ENCODE measurements around the gene ITGA8. TPM values are rescaled to one million over a fixed set of nuclear protein-coding genes. Genes with fewer than 3 reads are reported as not detected.
"Not testable (repeated sequence)": the region's sequence is repeated elsewhere in the genome, so short reads cannot be mapped to it uniquely, and the experiment has no call there.

Gene ITGA8
- total RNA-seq, 1 experiment from 2014 or later = 17.2 TPM

DNA sequence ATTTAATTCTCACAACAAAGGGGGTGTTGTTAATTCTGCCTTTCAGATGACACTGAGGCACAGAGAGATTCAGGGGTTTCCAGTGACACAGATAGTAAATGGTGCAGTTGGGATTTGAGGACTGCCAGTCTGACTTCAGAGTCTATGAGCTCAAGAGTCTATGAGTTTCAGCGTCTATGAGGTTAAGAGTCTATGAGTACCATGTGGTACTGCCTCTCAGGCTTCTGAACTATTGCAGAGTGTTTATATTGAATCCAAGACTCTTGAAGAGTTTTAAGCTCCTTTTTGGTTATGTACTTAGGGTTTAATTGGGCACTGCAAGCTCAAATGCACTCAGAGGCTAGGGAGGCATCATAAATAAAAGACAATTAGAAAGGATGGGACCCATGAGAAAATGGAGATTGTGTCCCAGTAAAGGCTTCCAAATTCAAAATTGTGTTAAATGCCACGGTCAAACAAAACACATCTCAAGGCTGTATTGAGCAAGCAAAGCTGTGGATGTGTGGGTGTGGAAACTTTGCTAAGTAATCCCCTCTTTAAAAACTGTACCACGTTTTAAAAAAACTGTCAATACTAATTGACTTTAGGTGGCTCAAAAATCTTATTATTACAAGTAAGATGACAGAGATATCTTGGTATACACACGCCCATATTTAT is 224.7 kb downstream of the ITGA8 start:
- no peak for DNase-seq (ENCODE audit: low spot score)

DNA sequence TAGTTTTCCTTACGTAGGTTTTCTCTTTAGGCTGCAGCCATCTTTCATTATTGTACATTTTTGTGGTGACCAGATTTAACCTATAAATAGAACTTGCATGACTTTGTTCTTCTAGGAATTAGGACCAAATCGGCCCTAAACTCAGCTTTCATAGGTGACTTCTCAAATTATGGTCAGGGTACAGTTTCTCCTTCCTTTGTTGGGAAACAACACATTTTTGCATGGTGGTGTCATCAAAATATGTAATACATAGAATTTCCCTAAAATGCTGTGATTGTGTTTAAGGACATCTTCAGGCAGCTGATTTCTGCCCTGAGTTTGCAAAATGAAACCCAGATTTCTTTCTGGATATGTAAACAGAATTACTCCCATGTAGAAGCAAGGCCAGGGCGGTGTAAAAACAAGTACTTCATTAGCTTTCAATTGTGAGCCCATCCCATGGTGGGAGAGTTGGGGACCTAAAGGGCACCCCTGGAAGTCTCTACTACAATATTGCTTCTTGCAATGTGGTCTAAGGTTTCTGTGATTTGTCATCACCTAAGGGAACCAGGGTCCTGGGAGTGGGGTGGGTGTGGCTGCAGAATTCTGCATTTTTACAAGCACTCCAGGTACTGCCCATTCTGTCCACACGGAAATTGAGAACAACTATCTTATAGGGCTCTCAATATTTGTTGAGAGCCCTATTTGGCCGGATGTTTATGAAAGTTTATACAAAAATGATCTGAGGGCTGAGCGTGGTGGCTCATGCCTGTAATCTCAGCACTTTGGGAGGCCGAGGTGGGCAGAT is 227.7 kb downstream of the ITGA8 start:
- DNase-seq (ENCODE audit: low spot score) = no peak

DNA sequence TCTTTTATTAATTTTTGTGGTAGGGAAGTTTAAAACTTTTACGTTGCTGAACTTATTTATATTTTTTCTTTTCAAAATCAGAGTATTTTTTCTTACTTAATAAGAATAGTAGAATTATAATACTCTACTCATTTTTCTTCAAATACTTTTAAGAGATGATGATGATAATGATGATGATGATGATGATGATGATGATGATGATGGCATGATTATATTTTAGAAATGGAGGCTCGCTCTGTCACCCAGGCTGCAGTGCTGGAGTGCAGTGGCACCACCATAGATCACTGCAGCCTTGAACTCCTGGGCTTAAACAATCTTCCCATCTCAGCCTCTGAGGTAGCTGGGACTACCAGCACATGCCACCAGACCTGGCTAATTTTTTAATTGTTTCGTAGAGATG is 230.3 kb downstream of the ITGA8 start:
- no peak for DNase-seq (ENCODE audit: low spot score)

DNA sequence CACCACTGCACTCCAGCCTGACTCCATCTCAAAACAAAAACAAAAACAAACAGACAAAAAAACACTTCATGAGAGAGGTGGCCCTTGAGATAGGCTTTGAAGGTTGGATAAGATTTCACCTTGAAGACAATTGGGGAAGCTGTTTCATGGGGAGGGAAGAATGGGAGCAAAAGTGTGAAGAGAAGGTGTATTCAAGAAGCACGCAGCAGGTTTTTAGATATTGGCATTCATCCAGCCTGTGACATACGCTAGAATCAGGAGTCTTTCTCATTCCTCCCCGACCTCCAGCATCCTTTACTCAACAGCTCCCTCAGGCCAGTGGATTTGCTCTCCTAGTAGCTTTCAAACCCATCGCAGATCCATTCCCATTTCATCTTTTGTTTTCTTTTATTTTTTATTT is 232.3 kb downstream of the ITGA8 start:
- no peak for DNase-seq (ENCODE audit: low spot score)

DNA sequence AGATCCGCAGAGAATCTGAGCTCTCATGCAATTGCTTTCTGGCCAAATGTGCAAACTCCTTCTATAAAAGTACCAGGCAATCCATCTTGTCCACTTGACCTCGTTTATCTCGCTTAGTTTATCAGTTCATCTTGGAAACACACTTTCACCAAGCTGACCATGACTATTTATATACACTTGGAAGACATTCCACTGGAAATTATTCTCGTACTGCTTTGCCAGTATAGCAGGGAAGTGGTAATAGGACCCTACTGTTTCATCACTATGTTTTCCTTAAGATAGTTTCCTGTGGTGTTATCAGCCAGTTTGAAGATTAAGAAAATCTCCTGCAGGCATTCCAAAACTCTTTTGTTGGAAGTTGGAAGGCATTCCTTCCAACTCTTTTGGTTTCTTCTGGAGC is 233.3 kb downstream of the ITGA8 start:
- peak; percentile 19 for DNase-seq (ENCODE audit: low spot score)

DNA sequence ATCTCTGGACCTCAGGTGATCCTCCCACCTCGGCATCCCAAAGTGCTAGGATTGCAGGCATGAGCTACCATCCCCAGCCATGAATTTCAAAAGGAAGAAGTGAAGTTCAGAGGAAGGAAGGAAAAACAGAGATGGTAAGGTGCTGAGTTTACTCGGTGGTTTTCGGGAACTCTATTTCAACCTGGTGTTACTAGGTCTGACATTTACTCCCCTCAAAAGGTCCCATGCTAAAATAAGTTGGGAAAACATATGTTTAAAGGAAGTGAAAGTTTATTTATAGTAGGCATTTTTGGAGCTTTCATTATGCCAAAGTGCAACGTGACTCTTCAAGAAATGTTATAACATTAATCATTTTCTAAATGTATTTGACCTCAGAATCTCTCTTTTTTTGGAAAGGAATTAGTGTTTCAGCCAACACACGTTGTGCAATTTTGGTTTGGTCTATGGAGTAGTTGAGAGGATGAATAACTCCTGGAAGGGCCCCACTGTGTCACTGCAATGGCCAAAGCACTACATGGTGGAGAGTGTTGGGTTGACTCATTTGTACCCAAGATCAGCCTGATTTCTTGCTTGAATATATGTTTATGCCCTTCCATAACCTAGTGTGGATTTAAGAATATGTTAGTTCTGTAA is 233.9 kb downstream of the ITGA8 start:
- peak; percentile 4 for DNase-seq (ENCODE audit: low spot score)

DNA sequence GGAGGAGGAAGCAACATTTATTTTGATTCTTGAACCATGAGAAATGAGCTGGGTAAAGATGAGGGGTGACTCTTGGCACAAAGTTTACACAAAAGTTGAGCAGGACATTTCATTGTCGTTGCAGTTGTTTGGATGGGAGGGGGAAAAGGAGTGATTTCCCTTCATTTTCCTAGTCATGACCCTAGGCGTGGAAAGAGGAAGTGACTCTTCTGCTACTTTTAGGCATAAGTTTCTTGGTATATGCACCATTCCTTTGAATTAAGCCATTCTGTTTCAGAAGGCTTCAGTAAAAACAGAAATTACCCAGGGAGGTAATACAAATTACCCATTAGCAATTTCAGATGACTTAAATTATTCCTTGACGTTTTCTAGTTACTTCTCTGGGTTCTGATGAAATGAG is 234.7 kb downstream of the ITGA8 start:
- no peak for DNase-seq (ENCODE audit: low spot score)

DNA sequence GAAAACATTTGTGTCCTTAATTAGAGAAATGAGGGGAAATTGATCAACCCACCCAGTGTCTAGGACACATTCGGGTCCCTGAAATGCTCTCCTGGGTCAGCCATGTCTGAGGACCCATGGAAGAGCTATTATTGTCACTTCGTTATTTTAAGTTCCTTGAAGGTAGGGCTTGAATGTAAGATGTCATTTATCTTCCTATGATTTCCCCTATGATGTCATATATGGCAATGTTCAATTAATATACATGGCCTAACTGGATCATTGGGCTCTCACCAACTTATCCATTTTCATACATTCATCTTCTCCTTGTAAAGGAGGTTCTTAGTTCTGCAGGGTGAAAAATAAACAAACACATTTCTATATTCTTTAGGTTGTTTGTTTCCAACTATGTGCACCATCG is 235.6 kb downstream of the ITGA8 start:
- DNase-seq (ENCODE audit: low spot score) = no peak

DNA sequence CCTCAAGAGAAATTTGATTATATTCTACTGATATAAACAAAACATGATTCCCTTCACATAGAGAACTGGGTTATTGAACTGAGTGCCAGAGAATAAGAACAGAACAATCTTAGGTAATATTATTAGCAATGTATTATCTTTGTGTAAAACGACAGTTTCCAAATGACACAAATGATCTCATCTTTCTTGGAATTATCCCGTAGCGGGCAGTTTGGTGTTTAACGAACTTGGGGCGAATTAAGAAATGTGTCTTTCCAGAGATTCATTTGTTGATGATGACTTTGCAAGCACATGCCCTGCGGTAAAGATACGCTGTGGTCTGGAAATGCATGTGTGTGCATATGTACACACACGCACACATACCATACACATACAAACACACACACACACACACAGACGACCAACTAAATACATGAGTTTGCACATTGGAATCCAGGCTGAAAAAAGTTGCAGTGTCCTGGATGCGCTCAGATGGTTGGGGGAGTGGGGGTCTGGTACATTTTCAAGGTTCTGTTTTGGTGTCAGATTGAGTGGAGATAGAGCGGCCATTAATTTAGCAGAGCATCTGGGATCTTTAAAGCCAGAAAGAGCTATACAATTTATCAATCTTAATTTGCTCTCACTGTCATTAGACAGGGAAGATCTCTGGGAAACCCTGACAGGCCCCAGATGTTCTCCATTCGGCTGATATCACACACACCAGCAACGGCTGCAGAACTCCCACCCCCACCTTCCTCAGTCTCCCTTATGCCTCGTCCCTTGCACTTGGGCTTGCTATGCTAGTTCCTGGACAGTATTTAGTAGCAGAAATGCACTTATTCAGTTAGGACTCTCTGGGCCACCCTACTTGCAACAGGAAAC is 236.3 kb downstream of the ITGA8 start:
- no peak for DNase-seq (ENCODE audit: low spot score)

DNA sequence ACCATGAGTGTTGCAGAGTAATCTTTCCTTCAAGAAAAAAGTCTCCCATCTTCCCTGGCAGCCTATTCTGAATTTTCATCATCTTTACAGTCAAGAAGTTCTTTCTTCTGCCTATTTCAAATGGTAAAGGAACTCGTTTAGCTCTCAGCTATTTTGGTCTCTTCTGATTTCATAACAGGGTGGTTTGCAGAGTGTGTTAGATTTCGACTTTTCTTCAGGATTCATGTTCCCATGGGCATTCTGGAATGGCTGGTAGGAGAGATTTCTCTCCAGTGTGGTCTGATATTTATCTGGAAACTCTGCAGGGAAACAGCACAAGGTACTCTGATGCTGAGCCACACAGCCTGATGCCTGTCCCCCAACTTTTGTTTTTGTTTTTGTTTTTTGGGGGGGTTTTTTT is 237.6 kb downstream of the ITGA8 start:
- DNase-seq (ENCODE audit: low spot score) = no peak

DNA sequence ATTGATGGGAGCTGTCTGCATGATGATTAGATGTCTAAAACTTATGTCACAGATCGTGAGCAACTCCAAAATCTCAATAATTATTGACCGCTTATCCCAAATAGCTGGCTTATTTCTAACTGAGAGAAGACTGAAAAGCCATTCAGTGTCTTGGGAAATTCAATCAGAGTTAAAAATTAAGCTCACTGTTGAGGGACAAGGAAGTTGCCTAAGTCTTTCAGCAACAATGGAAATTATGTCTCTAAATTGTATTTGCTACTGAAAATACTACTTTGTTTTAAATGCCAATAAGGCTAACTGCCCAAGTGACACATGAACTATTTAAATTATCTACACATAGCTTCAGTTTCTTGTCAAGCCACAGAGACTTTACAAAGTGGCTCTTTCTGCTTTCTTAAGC is 240.8 kb downstream of the ITGA8 start:
- DNase-seq (ENCODE audit: low spot score) = no peak

DNA sequence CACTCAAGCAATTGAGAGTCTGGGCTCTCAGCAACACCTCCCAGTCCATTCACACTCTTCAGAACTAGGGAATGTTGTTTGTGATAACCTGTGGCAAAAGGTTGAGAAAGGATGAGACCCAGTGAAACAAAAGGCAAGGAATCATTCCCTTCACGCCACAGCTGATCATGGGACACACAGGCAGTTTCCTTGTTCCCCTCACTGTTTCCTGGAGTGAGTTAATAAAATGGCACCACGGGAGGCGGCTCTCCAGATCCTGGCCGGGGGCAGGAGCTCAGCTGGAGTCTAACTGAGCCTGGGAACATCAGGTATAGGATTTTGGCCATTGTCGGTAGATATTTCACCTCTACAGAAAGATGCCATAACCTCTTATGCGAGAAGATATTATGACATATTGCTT is 241.3 kb downstream of the ITGA8 start:
- no peak for DNase-seq (ENCODE audit: low spot score)

DNA sequence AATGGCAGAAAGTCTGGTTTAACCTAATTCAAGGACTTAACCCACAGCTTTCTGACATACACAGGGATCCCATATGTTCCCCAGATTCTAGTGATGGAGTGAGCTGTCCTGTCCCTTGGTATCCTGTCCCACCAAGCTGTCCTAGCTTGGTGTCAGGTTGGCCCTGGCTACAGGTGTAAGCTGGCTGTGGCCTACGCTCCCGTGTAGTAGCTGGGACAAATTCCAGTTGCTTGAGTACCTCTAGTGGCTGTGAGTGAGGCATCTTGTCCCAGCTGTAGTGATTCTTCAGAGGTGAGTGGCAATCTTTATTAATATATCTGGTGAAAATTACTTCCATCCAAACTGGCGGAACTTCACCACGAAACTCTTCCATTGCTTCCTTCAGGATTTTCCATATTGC is 243.4 kb downstream of the ITGA8 start:
- no peak for DNase-seq (ENCODE audit: low spot score)

DNA sequence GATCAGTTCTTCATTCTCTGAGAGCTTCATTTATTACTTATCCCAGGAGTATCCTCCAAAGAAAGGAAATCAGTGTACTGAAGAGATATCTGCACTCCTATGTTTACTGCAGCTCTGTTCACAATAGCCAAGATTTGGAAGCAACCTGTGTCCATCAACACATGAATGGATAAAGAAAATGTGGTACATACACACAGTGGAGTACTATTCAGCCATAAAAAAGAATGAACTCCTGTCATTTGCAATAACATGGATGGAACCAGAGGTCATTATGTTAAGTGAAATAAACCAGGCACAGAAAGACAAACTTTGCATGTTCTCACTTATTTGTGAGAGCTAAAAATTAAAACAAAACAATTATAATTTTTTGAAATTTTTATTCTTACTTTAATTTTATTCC is 244.3 kb downstream of the ITGA8 start:
- DNase-seq (ENCODE audit: low spot score) = not testable (repeated sequence)

DNA sequence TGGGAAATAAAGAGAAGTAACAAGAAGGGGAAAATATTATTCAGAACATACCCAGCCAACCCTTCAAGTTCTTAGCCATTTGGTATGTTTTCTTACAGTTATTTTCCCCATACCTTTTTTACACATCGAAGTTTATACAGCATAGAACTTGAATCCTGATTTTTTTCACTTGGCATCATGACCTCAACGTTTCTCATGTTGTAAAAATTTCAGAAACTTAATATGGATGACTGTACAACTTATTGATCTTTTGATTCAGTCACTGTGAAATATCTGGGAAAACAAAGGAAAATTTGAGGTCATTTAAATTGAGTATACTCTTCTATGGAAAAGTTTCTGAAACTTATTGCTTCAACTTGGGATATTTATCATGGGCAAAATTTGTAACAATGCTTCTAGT is 245.1 kb downstream of the ITGA8 start:
- no peak for DNase-seq (ENCODE audit: low spot score)

DNA sequence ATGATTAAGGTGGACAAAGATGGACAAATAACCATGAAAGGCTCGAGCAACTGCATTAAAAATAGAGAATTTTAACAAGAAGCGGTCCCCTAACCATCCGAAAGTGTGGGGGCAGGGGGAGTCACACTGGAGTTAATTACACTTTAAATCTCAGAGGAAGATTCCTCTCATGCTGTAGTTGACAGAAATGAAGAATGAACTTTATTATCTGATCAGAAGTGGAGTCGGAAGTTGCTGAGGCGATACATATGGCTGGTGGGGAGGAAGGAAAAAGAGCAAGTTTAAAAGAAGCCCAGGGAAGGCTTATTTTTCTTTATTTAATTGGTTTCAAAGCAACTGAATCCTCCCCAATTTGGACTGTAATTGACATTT is 246.3 kb downstream of the ITGA8 start:
- DNase-seq (ENCODE audit: low spot score) = no peak

DNA sequence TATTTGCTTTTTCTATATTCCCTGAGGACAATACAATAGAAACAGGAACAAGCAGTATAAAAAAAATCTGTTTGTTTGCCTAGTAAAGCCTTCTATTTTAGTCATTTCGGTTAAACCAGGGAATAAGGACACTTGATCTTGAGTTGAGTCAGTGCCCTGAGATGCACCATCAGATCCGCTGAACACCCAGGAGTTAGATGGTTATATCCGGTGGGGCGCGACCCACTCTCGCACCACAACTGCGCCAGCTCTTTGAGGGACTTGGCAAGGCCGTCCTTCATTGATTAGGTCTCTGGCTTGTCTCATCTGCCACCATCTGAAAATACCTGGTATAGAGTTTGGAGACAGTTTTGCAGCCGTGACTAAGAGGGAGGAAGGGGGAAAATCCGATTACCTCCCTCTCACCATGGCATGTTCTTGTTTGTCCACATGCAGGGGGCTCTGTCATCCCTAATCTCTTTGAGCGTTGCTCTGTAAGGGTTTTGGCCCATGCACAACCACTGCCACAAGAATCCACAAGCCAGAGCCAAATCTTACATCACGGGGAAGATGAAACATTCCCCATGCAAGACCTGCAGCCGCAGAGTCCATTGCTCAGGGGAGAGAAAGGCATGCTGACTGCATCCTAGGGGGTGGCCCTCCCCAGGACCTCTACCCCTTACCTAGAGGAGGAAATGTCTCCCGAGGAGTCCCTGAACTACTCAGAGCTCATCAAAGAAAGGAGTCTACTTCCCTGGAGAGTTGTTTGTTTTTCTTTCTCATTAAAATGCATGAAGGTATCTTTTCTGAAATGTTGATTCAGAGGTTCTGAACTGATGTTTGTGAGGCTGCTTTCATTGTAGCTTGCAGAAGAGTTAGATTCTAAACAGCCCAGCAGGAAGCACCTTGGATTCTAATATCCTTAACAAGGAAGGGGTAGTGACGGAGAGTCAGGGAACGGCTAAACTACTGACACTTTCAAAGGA is 247.0 kb downstream of the ITGA8 start:
- peak; percentile 22 for DNase-seq (ENCODE audit: low spot score)

DNA sequence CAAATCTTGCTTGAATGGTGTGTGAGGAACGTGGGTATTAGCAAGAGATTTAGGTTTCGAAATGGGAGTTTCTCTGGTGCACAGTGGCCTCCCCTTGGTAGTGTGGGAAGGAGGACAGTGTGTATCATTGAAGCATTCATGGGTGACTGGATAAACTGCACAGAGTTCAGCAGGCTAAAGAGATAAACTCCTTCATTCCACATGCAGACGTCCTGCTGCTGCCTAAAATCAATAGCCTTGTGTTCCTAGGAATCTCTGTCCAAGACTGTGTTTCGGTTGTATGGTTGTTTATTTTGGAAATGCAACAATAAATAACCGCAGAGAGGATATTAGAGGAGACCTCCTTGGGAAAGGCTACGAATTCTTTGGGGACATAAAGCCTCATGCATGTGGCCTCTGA is 247.7 kb downstream of the ITGA8 start:
- DNase-seq (ENCODE audit: low spot score) = no peak

DNA sequence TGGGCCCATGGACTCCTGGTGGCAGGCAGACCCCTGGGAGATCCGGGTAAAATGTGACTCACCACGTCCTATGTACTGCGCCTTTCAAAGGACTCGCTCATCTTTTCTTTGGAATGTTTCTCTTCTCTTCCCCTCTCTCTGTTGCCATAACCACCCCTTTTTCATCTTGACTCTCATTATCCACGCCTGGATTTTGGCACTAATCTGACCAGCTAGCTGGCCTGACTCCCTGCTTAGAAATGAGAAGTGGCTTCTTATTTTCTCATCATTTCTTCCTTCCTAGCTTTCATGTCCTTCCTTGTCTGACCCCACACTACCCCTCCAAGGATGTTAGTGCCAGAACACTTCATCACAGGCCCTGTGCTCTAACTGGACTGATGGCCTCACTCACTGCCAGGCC is 250.6 kb downstream of the ITGA8 start:
- DNase-seq (ENCODE audit: low spot score) = no peak

DNA sequence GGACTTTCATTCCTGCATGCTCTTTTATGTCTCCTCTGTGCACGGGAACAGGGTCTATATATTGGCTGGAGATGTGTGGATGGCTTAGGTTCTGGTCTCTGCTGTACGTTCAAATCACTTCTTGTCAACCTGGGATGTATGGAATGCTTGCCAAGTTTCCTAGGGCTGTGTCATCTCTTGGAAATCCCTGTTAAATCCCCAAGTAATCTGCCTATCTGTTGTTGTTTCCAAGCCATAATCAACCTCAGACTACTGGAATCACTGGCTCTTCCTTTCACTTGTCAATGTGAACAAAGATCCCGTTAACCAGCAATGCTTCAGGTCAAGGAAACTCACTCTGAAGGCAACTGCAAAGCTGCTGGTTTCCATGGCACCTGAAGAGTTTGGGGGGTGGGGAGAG is 255.3 kb downstream of the ITGA8 start:
- no peak for DNase-seq (ENCODE audit: low spot score)

All from H4 (cell line).